CD14-positive monocyte (primary cell): ENCODE data around the gene TANC1. TPM values are rescaled to one million over a fixed set of nuclear protein-coding genes. Genes with fewer than 3 reads are reported as not detected.

Experiments used
- DNase-seq, 3 donors: peaks; one replicate each; pipeline ENCODE4 v3.0.0-alpha.2; 2011 to 2022
- H2AFZ ChIP-seq: 2 replicates; pipeline ENCODE4 v1.6.0; 2012; ENCODE audit warnings: mild to moderate bottlenecking, low read depth, low read length, inconsistent platforms; ENCODE audit not compliant: insufficient read depth, poor library complexity, severe bottlenecking
- H3K27ac ChIP-seq, 2 donors: 1 replicate in 1 of 2; 2 replicates in 1 of 2; pipeline ENCODE4 v1.5.1; 2012 to 2013; ENCODE audit warnings: low read length in 2 of 2, control low read depth in 1 of 2, inconsistent platforms in 1 of 2, low read depth in 1 of 2, mild to moderate bottlenecking in 1 of 2
- H3K27me3 ChIP-seq, 2 donors: one replicate each; pipeline versions ENCODE4 v1.6.0 to v1.6.1; 2011 to 2013; ENCODE audit warnings: low read length in 2 of 2; ENCODE audit not compliant: control insufficient read depth in 2 of 2, insufficient read depth in 2 of 2
- H3K36me3 ChIP-seq, 2 donors: replicated peaks in 1 of 2; 1 replicate in 1 of 2; 2 replicates in 1 of 2; pipeline versions ENCODE4 v1.5.1 to v1.6.1; 2012 to 2013; ENCODE audit warnings: low read length in 2 of 2, control low read depth in 1 of 2, inconsistent platforms in 1 of 2, mild to moderate bottlenecking in 1 of 2; ENCODE audit not compliant: insufficient read depth in 2 of 2, control insufficient read depth in 1 of 2
- H3K4me1 ChIP-seq, 2 donors: 1 replicate in 1 of 2; 2 replicates in 1 of 2; pipeline versions ENCODE4 v1.5.1 to v1.6.1; 2012 to 2013; ENCODE audit warnings: low read length in 2 of 2, control low read depth in 1 of 2, inconsistent platforms in 1 of 2, mild to moderate bottlenecking in 1 of 2, moderate library complexity in 1 of 2; ENCODE audit not compliant: insufficient read depth in 2 of 2, control insufficient read depth in 1 of 2
- H3K4me2 ChIP-seq: replicated peaks from 2 replicates; pipeline ENCODE3; 2012; ENCODE audit warnings: low read length, moderate library complexity, mild to moderate bottlenecking; ENCODE audit not compliant: poor library complexity, severe bottlenecking; ENCODE audit errors: extremely low read depth
- H3K4me3 ChIP-seq, 3 experiments: fragments of 200-600 bp in 1 of 3; sonication (generic) in 1 of 3; replicated peaks in 1 of 3; 1 replicate in 2 of 3; 2 replicates in 1 of 3; pipeline ENCODE4 v1.5.1; 2011 to 2013; ENCODE audit warnings: low read length in 3 of 3, mild to moderate bottlenecking in 3 of 3, control low read depth in 2 of 3, low read depth in 2 of 3, inconsistent platforms in 1 of 3, moderate library complexity in 1 of 3
- H3K79me2 ChIP-seq: 2 replicates; pipeline ENCODE4 v1.6.0; 2012; ENCODE audit warnings: mild to moderate bottlenecking, control low read depth, inconsistent platforms, low read length, moderate library complexity; ENCODE audit not compliant: insufficient read depth
- H3K9ac ChIP-seq: 2 replicates; pipeline ENCODE4 v1.6.0; 2017; ENCODE audit warnings: low read length, mild to moderate bottlenecking; ENCODE audit not compliant: insufficient read depth, poor library complexity, severe bottlenecking
- H3K9me3 ChIP-seq, 2 donors: replicated peaks in 1 of 2; 1 replicate in 1 of 2; 2 replicates in 1 of 2; pipeline versions ENCODE4 v1.5.1 to v1.6.1; 2012 to 2013; ENCODE audit warnings: low read length in 2 of 2, control low read depth in 1 of 2; ENCODE audit not compliant: control insufficient read depth in 1 of 2, insufficient read depth in 1 of 2
- H4K20me1 ChIP-seq: 2 replicates; pipeline ENCODE4 v1.6.0; 2012; ENCODE audit warnings: mild to moderate bottlenecking, low read length, control low read depth, moderate library complexity; ENCODE audit not compliant: insufficient read depth
- H3K27ac Mint-ChIP-seq, 7 donors: one replicate each; pipeline ENCODE4 v1.8.0; 2020; ENCODE audit warnings: mild to moderate bottlenecking in 7 of 7, mixed read lengths in 7 of 7, moderate library complexity in 6 of 7, inconsistent platforms in 2 of 7
- H3K27me3 Mint-ChIP-seq, 3 donors: one replicate each; pipeline ENCODE4 v1.8.0; 2021 to 2022; ENCODE audit warnings: low read depth in 3 of 3, mild to moderate bottlenecking in 3 of 3, mixed read lengths in 3 of 3, moderate library complexity in 3 of 3, inconsistent platforms in 1 of 3
- H3K36me3 Mint-ChIP-seq, 2 donors: one replicate each; pipeline ENCODE4 v1.8.0; 2020; ENCODE audit warnings: mixed read lengths in 2 of 2, inconsistent platforms in 1 of 2, mild to moderate bottlenecking in 1 of 2
- H3K4me1 Mint-ChIP-seq: one replicate; pipeline ENCODE4 v1.8.0; 2020; ENCODE audit warnings: mild to moderate bottlenecking, mixed read lengths
- H3K4me3 Mint-ChIP-seq, 2 donors: one replicate each; pipeline ENCODE4 v1.8.0; 2020; ENCODE audit warnings: mild to moderate bottlenecking in 2 of 2, mixed read lengths in 2 of 2, moderate library complexity in 1 of 2
- H3K9me3 Mint-ChIP-seq, 7 donors: one replicate each; pipeline ENCODE4 v1.8.0; 2020 to 2022; ENCODE audit warnings: mixed read lengths in 7 of 7, mild to moderate bottlenecking in 6 of 7, moderate library complexity in 6 of 7, inconsistent platforms in 2 of 7
- CTCF ChIP-seq: fragments of 200-600 bp; IDR thresholded peaks from one replicate; pipeline ENCODE4 v1.8.0; 2022; ENCODE audit warnings: antibody characterized with exemption, mild to moderate bottlenecking
- WGBS: methylation state at CpG from one replicate; pipeline ENCODE4 v1.1.5; 2013; ENCODE audit warnings: missing lambda C conversion rate; ENCODE audit not compliant: insufficient coverage; 5-methylcytosine and 5-hydroxymethylcytosine counted together
- intact Hi-C, 2 donors: fragments of 100-400 bp; cut with micrococcal nuclease; formaldehyde crosslinking; loops; one replicate each; pipeline versions ENCODE4 v1.15.0 to v1.15.1; 2023
- polyA plus RNA-seq, 3 donors: library from polyadenylated mRNA; depleted of rRNA in 1 of 3; unstranded in 2 of 3; stranded (reverse) in 1 of 3; fragments of 300-500 nt in 2 of 3; fragments of >200 nt in 1 of 3; fragmentation: Illumina TruSeq in 2 of 3; gene quantifications; 1 replicate in 2 of 3; 2 replicates in 1 of 3; pipeline ENCODE4 v1.2.3, GENCODE V29; 2012 to 2021

TANC1 gene
- polyA plus RNA-seq, 3 donors, result 0.04 TPM; not detected in 2

GRCh38 chr2:158923641-158924040, 44.8 kb upstream of the TANC1 start:
- Histone ChIP-seq H3K27ac (no peak overlapping the region), H3K27me3 (no peaks in the 10 kb centered on the region), H2AFZ (no peak overlapping the region), H3K79me2 (no peaks in the 10 kb centered on the region), H3K4me2 (no peak overlapping the region), H3K4me1 (no peaks in the 10 kb centered on the region), H4K20me1 (no peaks in the 10 kb centered on the region), H3K9ac (no peak overlapping the region), H3K4me3 (no peak overlapping the region), H3K36me3 (no peaks in the 10 kb centered on the region), H3K9me3 (no peaks in the 10 kb centered on the region)
- no peak for TF ChIP-seq CTCF
- Mint-ChIP-seq H3K36me3 (no peaks in the 10 kb centered on the region), H3K27me3 (peaks cover 0 to 2% (median 2%) of the 10 kb centered on the region in 3 donors), H3K27ac (no peak overlapping the region), H3K4me3 (no peak overlapping the region), H3K9me3 (peaks cover 0 to 4% (median under 1%) of the 10 kb centered on the region in 7 donors), H3K4me1 (no peaks in the 10 kb centered on the region)
- intact Hi-C loops, result no loop called here
- no peak for DNase-seq
- WGBS, result no CpG with 5 or more reads among the region's 1 CpG

- no peak overlapping the region for H3K27ac Mint-ChIP-seq
- no peak overlapping the region for H3K4me3 Mint-ChIP-seq
- no CpG with 5 or more reads among the region's 8 CpGs for WGBS
- no peak overlapping the region for H2AFZ ChIP-seq
- H3K79me2 ChIP-seq, result no peaks in the 10 kb centered on the region
- H3K27ac ChIP-seq, result no peak overlapping the region
- no peaks in the 10 kb centered on the region for H3K36me3 ChIP-seq
- no peak for TF ChIP-seq CTCF
- H3K4me1 Mint-ChIP-seq, result no peaks in the 10 kb centered on the region
- peaks cover 0 to 4% of the 10 kb centered on the region in 2 donors for H3K9me3 ChIP-seq
- no peak overlapping the region for H3K4me2 ChIP-seq
- H3K27me3 Mint-ChIP-seq, result peaks cover 0 to 2% (median under 1%) of the 10 kb centered on the region in 3 donors
- H3K9ac ChIP-seq, result no peak overlapping the region
- H4K20me1 ChIP-seq, result no peaks in the 10 kb centered on the region
- H3K27me3 ChIP-seq, result no peaks in the 10 kb centered on the region
- no peaks in the 10 kb centered on the region for H3K4me1 ChIP-seq
- H3K4me3 ChIP-seq, result no peak overlapping the region
- no peaks in the 10 kb centered on the region for H3K36me3 Mint-ChIP-seq
- intact Hi-C loops, result no loop called here
- DNase-seq, result no peak
- peaks cover 2 to 15% (median 10%) of the 10 kb centered on the region in 7 donors for H3K9me3 Mint-ChIP-seq
Measured at GRCh38 chr2:158926478-158926948, 41.9 kb upstream of the TANC1 start.
